Esophagus muscularis mucosa (tissue), 4 donors: ENCODE data around the gene TGFBR1.

Source experiments
- CTCF ChIP-seq, 3 experiments: fragments of 200-600 bp in 2 of 3; fragments of 450-650 bp in 1 of 3; sonication (generic) in 2 of 3; IDR thresholded peaks; one replicate each; pipeline ENCODE4 v1.5.1; 2017 to 2019; ENCODE audit warnings: antibody characterized with exemption in 3 of 3, mild to moderate bottlenecking in 2 of 3, moderate library complexity in 1 of 3
- EP300 ChIP-seq: sonication (generic); formaldehyde crosslinking; IDR thresholded peaks from one replicate; pipeline ENCODE4 v1.6.1; 2017; ENCODE audit warnings: antibody characterized with exemption
- POLR2A ChIP-seq: fragments of 450-650 bp; IDR thresholded peaks from one replicate; pipeline ENCODE4 v1.6.1; 2017; ENCODE audit warnings: antibody characterized with exemption, moderate library complexity, mild to moderate bottlenecking, low read depth
- POLR2AphosphoS5 ChIP-seq, 2 donors: sonication (generic); formaldehyde crosslinking; IDR thresholded peaks; one replicate each; pipeline ENCODE4 v1.6.1; 2017; ENCODE audit warnings: antibody characterized with exemption in 2 of 2

GRCh38 chr9:99119976-99120655, 15.2 kb downstream of the TGFBR1 start:
- no peak for TF ChIP-seq CTCF (IDR thresholded peaks at IDR 0.05)
- TF ChIP-seq POLR2A = no peak
- no peak for TF ChIP-seq EP300
- TF ChIP-seq POLR2AphosphoS5 (IDR thresholded peaks at IDR 0.05) = no peak
